ENCODE data around the gene PRLH.

PRLH gene

DNA sequence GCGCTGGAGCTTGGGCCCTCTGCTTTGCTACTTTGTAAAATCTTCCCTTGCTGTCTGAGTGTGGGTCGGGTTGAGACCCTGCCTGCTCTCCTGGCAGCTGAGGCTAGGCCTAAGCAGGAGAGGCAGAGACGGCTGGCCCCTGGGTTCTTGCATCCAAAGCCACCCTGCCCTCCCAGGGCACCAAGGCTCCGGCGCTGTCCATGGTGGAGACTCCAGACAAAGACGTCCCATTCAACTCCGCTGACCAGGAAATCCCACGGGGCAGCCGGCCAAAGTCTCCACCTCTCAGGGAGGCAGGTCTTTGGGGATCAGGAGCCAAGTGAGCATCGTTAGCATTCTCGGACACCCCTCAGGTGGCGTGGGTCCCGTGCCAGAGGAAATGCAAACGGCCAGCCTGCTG lies 2.6 kb upstream of the PRLH start:
- DNase-seq = no peak

DNA sequence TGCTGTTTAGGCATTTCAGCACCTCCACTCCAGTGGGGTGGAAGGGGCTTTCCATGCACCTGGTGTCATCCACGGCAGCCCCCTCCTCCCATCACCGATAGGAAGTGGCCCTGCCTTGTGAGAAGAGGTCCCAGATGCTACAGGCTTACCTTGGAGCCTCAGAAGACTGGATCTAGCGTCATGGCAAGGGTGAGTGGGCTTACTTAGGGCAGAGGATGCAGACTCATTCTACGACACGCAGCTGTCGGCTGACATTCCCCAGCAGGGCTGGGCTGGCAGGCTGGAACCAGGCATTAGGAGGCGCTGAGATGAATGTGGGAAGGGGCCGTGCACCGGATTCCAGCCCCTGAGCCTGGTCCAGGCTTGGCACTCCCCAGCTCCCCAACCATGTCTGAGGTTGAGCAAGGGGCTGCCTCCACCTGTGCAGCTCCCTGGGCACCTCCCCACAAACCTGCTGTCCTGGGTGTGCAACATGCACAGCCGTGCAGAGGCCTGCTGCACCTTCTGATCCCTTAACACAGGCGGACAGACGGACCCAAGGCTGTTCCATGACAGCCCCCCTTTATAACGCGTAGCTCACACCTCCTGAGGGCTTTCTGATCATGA lies 1.7 kb upstream of the PRLH start:
- DNase-seq = no peak

DNA sequence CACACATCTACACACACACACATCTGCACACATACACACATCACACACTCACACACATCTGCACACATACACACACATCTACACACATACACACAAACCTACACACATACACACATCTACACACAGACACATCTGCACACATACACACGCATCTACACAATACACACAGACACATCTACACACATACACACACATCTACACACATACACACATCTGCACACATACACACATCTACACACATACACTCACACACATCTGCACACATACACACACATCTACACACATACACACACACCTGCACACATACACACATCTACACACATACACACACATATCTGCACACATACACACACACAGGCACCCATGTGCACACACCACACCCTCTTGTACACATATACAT lies 400 bp upstream of the PRLH start:
- no peak for DNase-seq

DNA sequence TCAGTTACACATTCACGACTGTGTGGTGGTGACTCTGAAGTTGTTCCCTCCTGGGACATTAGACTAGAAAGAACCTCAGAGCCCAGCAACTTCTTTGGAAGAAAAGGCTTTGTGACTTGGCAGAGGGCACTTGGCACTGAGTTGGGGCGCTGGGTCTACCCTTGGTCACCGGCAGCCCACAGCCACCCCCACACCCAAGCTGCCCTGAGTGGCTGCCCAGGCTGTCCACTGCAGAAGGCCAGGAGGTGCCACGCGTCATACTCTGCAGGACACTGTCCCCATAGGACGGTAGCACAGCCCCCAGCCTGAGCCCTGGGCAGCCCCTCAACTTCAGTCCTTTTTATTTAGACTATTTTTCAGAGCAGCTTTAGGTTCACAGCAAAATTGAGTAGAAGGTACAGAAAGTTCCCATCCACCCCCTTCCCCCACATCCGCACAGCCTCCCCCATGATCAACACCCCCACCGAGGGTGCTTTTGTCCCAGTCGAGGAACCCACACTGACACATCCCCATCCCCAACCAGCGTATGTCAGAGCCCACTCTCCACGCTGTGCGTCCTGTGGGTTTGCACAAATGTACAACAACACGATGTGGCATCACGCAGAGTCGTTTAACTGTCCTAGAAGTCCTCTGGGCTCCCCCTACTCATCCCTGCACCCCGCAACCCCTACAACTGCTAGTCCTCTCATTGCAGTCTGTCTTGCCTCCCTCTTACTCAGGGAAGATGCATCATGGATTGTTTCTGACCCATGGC lies 1.1 kb downstream of the PRLH start:
- peak in 11 of 58 donors; percentile 3 to 42 (median 12) for DNase-seq

DNA sequence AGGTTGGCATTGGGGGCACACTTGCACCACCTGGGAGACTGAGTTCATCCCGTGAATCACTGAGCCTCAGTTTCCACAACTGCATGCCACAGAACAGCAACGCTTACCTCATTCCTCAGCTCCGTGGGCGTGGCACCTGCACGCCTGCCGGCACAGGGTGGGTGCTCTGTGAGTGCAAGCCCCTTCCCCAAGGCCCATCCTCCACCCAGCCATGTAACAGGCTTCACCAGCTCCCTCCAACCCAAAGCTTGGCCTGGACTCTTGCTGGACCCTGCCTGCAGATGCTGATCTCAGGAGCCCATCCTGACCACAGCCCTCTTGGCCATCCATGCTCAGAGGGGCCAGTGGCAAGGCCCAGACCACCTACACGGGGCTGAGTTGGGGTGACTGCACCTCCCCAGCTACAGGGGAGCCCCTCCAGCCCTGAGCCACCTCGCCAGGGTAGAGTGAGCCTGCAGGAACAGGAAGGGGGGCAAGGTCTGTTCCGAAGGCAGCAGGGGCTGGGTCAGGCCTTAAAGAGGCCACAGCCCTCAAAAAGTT lies 1.8 kb downstream of the PRLH start:
- DNase-seq = no peak

DNA sequence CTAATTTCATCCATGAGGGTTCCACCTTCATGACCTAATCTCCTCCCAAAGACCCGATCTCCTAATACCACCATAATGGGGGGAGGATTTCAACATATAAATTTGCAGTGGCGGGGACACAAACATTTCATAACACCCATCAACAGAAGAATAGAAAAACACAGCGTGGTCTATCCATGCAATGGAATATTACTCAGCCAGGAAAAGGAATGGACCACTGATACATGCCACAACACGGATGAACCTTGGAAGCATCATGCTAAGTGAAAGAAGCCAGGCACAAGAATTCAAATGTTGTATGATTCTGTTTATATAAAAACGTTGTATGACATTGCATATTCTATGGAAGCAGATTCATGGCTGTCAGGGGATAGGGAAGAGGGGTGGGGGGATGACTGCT lies 2.7 kb downstream of the PRLH start:
- DNase-seq = no peak

DNA sequence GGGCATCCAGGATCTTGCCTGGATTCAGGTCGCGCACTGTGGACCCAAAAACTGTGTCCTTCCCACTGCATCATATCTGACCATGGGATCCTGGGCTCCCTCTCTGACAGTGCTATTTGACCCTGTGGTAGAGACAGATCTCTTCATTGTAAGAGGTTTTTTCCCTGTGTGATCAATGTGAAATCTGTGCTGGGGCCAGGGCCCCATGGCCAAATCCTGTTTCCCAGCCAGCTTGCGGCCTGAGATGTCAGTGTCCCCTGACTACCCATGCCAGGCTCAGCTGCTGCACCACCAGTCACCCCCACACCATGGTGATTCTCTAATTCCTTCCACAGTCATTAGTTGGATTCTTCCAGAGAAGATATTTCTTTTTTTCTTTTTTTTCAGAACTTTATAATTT lies 3.5 kb downstream of the PRLH start:
- no peak for DNase-seq

DNA sequence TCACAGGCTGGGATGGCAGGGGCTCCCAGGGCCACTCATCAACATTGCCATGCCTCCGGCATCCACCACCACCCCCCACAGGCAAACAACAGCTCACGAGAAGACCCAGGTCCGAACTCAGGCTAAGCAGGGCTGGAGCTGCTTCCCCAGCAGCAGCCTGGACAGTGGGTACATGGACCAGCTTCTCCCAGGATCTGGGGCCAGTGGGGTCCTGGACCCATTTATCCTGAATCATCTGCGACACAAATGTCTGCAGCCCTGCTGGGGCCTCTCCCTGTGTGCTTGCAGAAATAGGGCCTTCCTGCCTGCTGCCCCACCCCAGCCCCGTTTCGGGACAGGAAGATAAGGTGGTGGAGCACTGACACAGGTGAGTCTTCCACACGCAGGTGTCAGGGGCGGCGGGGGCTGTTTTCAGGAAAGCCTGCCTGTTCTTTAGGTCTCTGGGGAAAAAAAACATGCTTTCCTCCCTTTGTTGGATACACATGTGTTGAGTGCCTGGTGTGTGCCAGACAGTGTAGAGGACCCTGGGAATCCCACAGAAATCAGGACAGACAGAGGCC lies 4.5 kb downstream of the PRLH start:
- no peak for DNase-seq

DNA sequence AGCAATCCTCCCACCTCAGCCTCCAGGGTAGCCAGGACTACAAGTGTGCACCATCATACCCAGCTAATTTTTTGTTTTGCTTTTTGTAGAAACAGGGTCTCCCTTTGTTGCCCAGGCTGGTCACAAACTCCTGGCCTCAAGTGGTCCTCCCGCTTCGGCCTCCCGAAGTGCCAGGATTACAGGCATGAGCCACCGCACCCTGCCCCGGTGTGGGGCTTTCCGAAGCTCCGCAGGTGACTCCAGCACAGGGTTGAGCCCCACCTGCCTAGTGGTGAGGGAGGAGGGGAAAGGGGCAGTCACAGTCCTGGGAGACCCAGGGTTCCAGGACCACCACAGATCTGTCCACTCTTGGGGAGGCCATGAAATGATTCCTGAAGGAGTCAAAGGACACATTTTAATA lies 5.2 kb downstream of the PRLH start:
- DNase-seq = no peak

DNA sequence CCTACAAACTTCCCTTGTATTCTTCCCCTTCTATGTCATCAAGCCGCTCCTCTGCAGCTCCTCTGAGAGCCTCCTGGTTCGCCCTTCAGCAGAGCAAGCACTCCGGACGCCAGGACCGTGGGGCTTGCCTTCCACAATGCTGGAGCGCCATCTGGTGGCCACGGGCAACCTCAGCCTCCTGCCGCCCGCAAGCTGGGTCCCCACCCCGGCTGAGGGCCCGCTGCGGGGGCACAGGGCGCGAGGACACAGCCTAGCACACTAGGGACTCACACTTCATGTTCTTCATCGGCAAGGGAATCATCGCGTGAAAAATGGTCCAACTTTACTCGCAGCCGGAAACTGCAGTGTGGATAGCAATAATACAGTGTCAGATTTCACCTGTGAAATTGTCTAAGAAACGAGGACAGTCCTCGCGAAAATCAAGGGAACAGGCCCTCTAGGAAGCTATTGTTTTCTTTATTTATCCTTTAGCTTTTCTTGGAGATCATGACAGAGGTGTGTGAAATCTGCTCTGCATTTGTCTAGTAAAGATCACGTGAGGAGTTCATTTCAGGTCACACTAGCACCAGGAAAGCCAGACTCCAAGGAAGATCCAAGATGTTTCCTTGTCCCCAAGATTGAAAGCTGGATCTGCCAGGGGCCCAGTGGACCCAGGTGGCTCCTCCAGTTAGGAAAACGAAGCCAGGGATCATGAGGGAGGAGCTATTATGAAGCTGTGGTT lies 5.8 kb downstream of the PRLH start:
- peak in 56 of 58 donors; percentile 33 to 90 (median 74) for DNase-seq

DNA sequence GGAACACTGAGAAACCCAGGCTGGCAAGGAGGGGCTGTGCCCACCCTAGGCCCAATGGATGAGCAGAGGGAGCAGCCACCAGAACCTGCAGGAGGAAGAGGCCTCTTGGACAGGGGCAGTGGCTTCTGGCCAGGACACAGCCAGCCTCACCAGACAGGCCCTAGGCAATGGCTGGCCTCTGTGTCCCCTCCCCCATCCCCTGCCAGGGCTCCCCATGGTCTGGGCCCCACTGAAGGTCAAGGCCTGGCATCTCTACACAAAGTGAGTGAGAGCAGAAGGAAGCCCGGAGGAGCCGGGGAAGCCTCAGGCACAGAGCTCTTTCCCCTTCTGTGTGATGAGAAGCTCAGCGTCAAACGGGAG lies 6.3 kb downstream of the PRLH start:
- no peak for DNase-seq

DNA sequence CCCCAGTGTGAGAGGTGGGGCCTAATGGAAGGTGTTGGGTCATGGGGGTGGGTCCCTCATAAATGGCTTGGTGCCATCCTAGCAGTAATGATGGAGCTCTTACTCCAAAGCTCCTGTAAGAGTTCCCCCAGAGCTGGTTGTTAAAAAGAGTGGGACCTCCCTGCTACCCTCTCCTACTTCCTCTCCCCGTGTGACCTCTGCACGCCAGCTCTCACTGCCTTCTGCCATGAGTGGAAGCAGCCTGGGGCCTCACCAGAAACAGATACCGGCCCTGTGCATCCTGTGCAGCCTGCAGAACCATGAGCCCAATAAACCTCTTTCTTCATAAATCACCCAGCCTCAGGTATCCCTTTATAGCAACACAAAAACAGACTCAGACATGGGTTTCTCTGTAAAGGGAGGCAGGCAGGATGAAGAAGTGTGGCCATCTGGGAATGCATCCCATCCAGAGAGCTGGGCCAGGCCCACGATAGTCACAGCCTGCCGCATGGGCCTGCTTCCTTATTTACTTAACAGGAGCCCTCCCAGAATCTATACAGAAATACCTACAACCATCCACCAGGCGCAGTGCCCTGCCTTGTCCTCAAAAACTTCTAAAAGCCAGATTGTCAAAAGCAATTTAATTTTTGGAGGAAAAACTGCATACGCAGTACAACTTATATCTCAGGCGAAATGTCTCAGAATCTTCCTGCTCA lies 7.5 kb downstream of the PRLH start:
- no peak for DNase-seq

DNA sequence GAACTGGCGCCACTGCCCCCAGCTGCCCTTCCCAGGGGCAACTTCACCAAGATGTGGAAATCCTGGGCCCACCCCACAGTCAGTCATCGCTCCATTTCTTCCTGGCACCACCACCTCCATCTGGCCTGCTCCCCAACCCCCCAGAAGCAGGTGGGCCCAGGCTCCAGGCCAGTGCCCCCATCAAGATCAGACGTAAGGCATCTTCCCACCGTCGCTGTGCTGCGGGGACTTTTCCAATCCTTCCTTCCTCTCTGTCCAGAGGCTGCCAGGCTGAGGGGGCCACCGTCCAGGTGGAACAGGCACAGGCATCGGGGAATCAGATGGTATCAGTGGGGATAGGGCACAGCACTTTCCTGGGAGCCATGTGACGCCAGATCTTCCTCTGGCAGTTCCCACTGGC lies 8.1 kb downstream of the PRLH start:
- DNase-seq = no peak

DNA sequence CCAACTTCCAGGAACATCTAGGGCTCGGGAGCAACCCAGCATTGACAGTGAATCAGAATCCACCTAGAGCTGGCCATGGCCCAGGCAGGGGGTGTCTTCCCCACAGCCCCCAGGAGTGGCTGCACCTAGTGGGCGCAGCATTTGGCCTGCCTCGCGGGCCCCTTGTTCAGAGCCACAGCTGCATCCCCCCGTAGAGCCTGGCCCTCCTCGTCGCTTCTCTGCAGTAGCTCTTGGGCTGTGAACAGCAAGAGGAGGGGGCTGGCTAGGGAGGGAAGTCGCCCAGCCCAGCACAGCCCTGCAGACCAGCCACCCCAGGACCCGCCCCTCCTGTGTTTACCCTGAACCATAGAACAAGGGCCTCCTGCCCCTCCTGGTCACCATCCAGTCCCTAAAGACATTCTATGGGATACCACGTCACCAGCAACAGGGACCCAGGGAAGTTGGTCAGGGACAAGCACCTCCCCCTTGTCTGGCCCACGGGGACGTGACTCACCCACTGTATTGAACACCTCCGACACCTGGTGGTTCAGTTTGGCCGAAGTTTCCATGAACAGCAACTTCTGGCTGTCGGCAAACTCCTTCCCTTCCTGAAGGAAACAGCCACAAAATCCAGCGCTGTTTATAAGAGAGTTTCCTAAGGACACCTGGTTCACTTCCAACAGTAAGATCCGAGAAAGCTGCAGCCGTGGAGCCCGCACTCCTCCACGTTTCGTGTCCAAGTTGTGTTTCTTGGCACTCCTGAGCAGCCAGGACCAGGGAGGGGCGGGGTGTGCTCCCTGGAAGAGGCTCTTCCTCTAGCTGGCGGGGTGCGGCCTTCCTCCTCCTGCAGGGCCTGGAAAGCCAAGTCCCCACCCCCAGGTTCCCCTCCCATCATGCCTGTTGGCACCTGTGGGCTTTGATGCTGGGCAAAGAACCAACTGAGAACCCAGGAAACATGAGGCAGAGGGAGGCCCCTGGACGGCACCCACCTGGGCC lies 8.8 kb downstream of the PRLH start:
- peak in 1 of 58 donors; percentile 6 for DNase-seq

DNA sequence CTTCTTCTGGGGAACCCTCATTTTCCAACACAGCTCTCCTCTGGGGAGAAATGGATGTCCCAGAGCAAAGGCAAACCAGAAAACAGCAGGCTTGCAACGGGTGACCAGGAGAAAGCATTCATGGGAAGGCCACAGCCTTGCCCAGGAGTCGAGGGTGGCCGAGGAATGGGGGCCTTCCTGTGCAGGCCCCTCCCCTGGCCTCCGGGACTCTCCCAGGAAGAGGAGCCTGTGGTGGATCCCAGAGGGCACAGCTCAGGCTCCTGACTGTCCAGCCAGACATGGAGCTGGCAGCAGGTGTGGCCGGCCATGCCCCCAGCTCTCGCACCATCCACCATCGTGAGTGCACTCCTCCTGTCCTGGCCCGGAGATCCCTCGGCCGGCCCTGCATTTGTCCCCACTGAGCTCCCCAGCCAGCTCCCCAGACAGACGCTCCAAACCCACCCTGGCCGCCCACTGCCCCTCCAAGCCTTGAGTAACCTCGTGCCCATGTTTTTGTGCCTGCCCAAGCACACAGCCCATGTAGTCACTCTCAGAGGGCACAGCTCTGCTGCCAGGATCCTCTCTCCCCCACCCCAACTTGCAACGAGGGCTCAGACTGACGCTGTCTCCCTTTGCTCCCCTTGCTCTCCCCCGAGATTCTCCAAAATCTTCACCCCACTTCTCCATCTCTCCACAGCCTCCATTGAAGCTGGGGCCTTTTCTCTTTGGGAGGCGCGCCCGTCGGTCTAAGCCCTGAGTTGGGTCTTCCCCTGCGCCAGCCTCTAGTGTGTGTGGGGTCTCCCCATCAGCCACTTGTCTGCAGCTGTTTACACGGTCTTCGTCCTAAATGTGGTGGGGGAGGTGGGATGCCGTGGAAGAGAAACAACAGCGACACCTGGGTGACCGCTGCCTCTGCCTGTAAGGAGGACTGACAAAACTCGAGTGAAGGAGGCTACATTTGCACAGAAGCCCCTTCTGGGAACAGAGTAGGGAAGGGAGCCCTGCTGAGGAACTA lies 9.8 kb downstream of the PRLH start:
- no peak for DNase-seq

DNA sequence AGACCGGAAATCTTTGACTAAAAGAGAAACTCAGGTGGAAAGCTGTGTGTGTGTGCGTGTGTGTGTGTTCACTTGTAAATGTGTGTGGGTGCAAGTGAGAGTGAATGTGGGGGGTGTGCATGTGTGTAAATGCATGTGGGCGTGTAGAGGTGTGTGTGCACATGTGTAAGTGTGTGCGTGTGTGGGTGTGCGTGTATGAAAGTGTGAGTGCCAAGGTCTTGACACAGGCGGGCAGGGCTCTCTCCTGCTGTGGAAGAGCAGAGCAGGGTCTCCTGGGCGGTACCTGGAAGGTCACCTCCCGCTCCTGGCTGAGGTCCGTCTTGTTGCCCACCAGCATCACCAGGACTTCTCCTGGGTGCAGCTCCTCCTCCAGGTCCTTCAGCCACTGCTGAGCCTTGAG lies 10.6 kb downstream of the PRLH start:
- no peak for DNase-seq

DNA sequence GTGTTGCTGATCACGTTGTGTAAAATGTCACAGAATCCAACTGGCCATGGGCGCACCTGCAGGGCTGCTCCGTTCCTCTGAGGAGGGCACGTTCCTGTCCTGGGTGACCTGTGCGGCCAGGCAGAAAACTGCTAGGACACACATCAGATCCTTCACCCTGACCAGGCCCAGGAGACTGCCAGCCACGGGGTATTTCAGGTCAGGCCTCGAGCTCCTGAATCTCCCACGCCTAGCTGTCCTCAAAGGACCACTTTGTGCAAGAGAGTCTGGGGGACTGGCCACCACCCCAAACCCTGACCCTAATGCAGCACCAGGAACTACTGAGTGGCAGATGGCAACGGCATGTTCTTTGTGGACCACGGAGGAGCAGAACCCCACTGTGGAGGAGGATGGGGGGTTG lies 11.1 kb downstream of the PRLH start:
- no peak for DNase-seq

DNA sequence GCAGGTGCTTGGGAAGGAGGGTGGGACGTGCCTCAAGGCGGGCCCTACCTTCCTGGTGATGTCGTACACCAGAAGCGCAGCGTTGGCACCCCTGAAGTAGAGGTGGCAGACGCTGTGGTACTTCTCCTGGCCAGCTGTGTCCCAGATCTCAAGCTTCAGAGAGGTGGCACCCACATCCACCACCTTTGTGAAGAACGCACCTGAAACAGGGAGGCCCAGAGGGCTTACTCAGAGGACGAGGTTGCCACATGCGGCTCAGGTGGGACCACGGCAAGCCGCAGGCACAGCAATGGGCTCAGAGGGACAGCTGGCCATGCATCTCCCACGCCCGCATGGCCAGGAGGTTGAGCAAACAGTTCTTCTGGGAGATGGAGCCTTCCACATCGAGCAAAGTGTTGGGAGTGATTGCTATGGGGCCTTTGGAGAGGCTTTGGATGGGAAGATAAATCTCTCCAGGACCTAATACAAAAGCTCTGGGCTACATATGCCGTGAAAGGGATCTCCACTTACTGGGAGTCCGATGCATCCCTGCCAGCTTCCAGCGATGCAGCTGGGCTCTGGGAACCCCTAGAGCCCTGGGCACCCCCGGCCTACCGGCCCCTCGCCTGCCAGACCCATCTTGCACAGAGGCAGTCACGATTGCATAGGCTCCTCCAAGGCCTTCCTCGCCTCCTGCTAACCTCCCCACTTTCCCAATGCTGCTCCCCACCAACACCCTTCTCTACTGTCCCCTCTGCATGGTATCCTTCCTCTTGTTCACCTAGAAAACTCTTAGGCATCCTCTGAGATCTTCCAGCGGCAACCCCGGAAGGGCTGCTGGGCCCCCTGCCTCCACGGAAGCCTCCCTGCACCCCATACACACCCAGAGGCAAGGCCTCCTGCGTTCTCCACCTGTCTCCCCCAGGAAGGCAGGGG lies 11.8 kb downstream of the PRLH start:
- no peak for DNase-seq
